ENCODE data around the gene C1orf159. TPM values are rescaled to one million over a fixed set of nuclear protein-coding genes. Genes with fewer than 3 reads are reported as not detected.

C1orf159 gene
- total RNA-seq, 1 donor from 2014 or later: 11.8 TPM

DNA sequence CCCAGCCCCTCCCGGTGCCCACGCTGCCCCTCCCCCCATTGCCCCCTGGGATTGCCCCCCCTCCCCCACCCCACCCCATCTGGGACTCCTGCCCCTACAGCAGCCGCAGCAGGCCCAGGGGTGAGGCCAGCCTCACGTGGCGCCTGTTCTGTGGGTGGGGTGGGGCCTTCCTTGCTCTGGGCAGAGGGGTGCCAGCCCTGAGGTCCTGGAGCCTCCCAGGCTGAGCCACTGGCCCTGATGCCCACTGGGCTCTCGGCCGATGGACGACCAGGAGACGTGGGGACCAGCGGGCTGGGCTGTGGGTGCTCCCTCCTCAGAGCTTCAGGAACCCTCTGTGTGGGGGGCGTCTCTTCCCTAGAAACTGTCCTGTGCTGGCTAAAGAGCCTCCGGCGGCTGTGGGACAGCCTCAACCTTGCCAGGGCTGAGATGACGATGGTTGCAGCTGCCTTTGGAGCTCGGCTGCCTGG, 5.8 kb upstream of the C1orf159 start:
- Histone ChIP-seq H3K9me3 (no peaks in the 10 kb centered on the region), H3K27me3 (no peaks in the 10 kb centered on the region), H3K4me1 (peaks cover 16% of the 10 kb centered on the region), H3K4me3 (no peak overlapping the region), H3K36me3 (no peaks in the 10 kb centered on the region), H3K27ac (no peak overlapping the region)
- intact Hi-C loops (cut with DNase I): loop anchor here (5.0 to 10.0 kb wide), 2 partner anchors 113 to 171 kb away; partner anchors contain the start of genes B3GALT6 and SDF4
- TF ChIP-seq POLR2AphosphoS5 (IDR thresholded peaks at IDR 0.05; ENCODE audit: insufficient read depth in 1 of 2, low read depth in 1 of 2) (no peak), POLR2A (IDR thresholded peaks at IDR 0.05) (no peak)
- TF ChIP-seq, protein P1, sequence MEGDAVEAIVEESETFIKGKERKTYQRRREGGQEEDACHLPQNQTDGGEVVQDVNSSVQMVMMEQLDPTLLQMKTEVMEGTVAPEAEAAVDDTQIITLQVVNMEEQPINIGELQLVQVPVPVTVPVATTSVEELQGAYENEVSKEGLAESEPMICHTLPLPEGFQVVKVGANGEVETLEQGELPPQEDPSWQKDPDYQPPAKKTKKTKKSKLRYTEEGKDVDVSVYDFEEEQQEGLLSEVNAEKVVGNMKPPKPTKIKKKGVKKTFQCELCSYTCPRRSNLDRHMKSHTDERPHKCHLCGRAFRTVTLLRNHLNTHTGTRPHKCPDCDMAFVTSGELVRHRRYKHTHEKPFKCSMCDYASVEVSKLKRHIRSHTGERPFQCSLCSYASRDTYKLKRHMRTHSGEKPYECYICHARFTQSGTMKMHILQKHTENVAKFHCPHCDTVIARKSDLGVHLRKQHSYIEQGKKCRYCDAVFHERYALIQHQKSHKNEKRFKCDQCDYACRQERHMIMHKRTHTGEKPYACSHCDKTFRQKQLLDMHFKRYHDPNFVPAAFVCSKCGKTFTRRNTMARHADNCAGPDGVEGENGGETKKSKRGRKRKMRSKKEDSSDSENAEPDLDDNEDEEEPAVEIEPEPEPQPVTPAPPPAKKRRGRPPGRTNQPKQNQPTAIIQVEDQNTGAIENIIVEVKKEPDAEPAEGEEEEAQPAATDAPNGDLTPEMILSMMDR (IDR thresholded peaks at IDR 0.05): no peak
- no peak for DNase-seq (ENCODE audit: extremely low spot score in 2 of 2)

DNA sequence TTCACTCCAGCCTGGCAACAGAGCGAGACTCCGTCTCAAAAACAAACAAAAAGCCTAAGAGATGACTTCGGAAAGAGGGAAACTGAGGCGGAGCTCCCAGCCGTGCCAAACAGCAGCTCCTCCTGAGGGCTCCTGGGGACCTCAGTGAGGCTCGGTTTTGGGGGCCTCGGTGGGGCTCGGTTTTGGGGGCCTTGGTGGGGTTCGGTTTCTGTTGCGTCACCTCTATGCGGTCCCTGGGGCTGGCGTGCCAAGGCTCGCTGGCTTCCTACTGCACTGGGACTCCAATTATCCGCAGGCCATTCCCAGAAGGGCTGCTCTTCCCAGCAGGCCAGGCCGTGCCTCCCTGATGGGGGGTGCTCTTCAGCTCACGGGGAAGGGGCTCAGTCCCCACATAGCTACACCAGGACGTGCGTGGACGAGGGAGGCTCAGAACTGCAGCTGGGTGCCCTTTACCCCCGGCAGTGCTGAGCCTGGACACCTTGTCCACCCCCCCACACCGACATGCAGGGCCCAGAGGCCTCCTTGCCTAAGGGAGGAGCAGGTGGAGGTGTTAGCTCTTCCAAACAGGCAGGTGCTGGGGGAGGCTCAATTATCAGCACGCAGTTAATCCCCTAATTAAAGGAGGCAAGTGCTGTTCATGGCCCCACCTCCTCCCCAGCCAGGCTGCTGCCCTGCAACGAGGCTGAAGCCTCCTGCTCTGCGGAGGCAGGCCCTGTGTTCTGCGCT, 5.1 kb upstream of the C1orf159 start:
- Histone ChIP-seq H3K27me3 (no peaks in the 10 kb centered on the region), H3K36me3 (no peaks in the 10 kb centered on the region), H3K4me3 (no peak overlapping the region), H3K27ac (no peak overlapping the region), H3K9me3 (no peaks in the 10 kb centered on the region), H3K4me1 (peaks cover 17% of the 10 kb centered on the region)
- intact Hi-C loops (cut with DNase I): loop anchor here (5.0 to 10.0 kb wide), 2 partner anchors 114 to 171 kb away; partner anchors contain the start of genes B3GALT6 and SDF4
- no peak for DNase-seq (ENCODE audit: extremely low spot score in 2 of 2)
- no peak for TF ChIP-seq POLR2A (IDR thresholded peaks at IDR 0.05)
- TF ChIP-seq POLR2AphosphoS5 (IDR thresholded peaks at IDR 0.05; ENCODE audit: insufficient read depth in 1 of 2, low read depth in 1 of 2): no peak

DNA sequence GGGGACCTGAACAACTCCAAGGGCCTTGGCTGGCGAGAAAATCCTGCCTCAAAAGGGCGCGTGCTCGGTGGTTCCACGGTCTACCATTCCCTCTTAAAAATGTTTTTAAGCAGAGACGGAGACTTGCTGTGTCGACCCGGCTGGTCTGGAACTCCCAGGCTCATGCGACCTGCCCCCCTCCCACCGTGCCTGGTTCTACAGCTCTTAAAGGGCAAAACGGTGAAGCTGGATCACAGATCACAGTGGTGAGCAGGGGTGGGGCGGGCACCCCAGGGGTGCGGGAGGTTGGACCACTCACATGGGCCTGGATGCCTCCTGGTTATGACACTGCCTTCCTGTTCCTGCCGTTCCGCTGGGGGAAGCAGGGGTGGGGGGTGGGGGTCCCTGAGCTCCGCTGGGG, 4.2 kb upstream of the C1orf159 start:
- intact Hi-C loops (cut with DNase I): loop anchor here (5.0 to 10.0 kb wide), 2 partner anchors 115 to 172 kb away; partner anchors contain the start of genes B3GALT6 and SDF4
- Histone ChIP-seq H3K36me3 (no peaks in the 10 kb centered on the region), H3K4me1 (peaks cover 21% of the 10 kb centered on the region), H3K4me3 (no peak overlapping the region), H3K9me3 (no peaks in the 10 kb centered on the region), H3K27ac (no peak overlapping the region), H3K27me3 (no peaks in the 10 kb centered on the region)
- no peak for DNase-seq (ENCODE audit: extremely low spot score in 2 of 2)
- TF ChIP-seq, protein P1 (IDR thresholded peaks at IDR 0.05): no peak
- TF ChIP-seq POLR2AphosphoS5 (IDR thresholded peaks at IDR 0.05; ENCODE audit: insufficient read depth in 1 of 2, low read depth in 1 of 2) (no peak), POLR2A (IDR thresholded peaks at IDR 0.05) (no peak)

DNA sequence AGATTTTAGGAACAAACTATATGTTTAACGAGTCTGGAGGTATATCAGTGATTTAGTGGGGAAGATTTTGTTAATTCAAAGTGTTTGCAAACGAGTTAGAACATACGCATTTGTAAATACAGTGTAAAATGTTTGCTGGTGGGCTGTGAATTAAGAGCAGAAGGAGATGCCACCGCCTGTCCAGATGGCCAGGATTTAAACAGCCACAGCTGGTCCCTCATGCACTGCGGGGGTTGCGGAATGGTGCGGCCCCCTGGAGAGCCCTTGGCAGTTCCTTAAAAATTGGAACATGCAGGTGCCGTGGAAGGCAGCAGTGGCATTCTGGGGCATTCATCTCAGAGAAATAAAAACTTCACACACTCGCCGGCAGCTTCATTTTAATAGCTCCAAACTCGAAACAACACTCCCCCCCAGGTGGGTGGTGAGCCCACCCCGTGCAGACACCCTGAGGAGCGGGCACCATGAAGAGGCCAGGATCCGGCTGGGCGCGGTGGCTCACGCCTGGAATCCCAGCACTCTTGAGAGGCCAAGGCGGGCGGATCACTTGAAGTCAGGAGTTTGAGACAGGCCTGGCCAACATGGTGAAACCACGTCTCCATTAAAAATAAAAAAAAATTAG, 3.5 kb upstream of the C1orf159 start:
- no peaks in the 10 kb centered on the region for H3K27me3 ChIP-seq
- no peak for DNase-seq (ENCODE audit: extremely low spot score in 2 of 2)
- no peaks in the 10 kb centered on the region for H3K36me3 ChIP-seq
- H3K9me3 ChIP-seq: no peaks in the 10 kb centered on the region
- intact Hi-C loops (cut with DNase I): no loop called here
- H3K4me1 ChIP-seq: peaks cover 28% of the 10 kb centered on the region
- H3K27ac ChIP-seq: no peak overlapping the region
- TF ChIP-seq, protein P1 (IDR thresholded peaks at IDR 0.05): no peak
- TF ChIP-seq POLR2AphosphoS5 (IDR thresholded peaks at IDR 0.05; ENCODE audit: insufficient read depth in 1 of 2, low read depth in 1 of 2): no peak
- no peak for TF ChIP-seq POLR2A (IDR thresholded peaks at IDR 0.05)
- no peak overlapping the region for H3K4me3 ChIP-seq

DNA sequence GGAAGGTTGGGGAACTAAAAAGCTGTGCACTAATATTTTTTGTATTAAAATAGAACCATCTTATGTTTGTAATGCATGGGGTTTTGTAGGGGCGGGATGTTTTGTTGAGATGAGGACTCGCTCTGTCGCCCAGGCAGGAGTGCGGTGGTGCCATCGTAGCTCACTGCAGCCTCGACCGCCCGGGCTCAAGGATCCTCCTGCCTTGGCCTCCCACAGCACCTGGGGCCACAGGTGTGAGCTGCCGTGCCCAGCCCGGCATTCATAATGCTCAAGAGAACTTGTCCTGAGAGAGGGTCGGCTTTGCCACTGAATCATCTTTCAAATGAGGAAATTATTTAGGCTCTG, 3.0 kb upstream of the C1orf159 start:
- DNase-seq (ENCODE audit: extremely low spot score in 2 of 2): no peak
- TF ChIP-seq POLR2AphosphoS5 (IDR thresholded peaks at IDR 0.05; ENCODE audit: insufficient read depth in 1 of 2, low read depth in 1 of 2) (no peak), POLR2A (IDR thresholded peaks at IDR 0.05) (no peak)
- TF ChIP-seq, protein P1 (IDR thresholded peaks at IDR 0.05): no peak
- H3K4me1 ChIP-seq: peaks cover 30% of the 10 kb centered on the region
- no peak overlapping the region for H3K27ac ChIP-seq
- intact Hi-C loops (cut with DNase I): no loop called here
- H3K27me3 ChIP-seq: no peaks in the 10 kb centered on the region
- H3K9me3 ChIP-seq: no peaks in the 10 kb centered on the region
- no peaks in the 10 kb centered on the region for H3K36me3 ChIP-seq
- H3K4me3 ChIP-seq: no peak overlapping the region
